SK-N-MC (cell line): ENCODE results near the gene USP48.

Experiments used
- EZH2 ChIP-seq: fragments of 200-600 bp; sonication (generic); IDR thresholded peaks from one replicate; pipeline ENCODE4 v1.6.1; 2017; ENCODE audit warnings: antibody characterized with exemption
- POLR2AphosphoS5 ChIP-seq: IDR thresholded peaks from 2 replicates; pipeline ENCODE4 v1.6.1; 2012; ENCODE audit warnings: mild to moderate bottlenecking, low read depth, low read length, borderline replicate concordance

- no peak for TF ChIP-seq EZH2
- TF ChIP-seq POLR2AphosphoS5, result no peak
Measured at GRCh38 chr1:21630571-21631343, 152.2 kb downstream of the USP48 start.
